Spinal cord (tissue), 10 donors: ENCODE results near the gene FRY. TPM values are rescaled to one million over a fixed set of nuclear protein-coding genes. Genes with fewer than 3 reads are reported as not detected.

ENCODE experiments used
- DNase-seq, 6 donors: peaks; one replicate each; pipeline versions ENCODE4 v3.0.0 to v3.0.0-alpha.2; 2013 to 2015; ENCODE audit warnings: low spot score in 6 of 6, low read depth in 4 of 6
- H3K27ac ChIP-seq: one replicate; pipeline ENCODE4 v1.5.1; 2013; ENCODE audit warnings: low read depth, low read length, control low read depth
- H3K27me3 ChIP-seq: one replicate; pipeline ENCODE4 v1.6.1; 2013; ENCODE audit warnings: low read length; ENCODE audit not compliant: control insufficient read depth, insufficient read depth
- H3K36me3 ChIP-seq: one replicate; pipeline ENCODE4 v1.6.1; 2013; ENCODE audit warnings: low read length; ENCODE audit not compliant: control insufficient read depth, insufficient read depth
- H3K4me1 ChIP-seq: one replicate; pipeline ENCODE4 v1.6.1; 2013; ENCODE audit warnings: low read length; ENCODE audit not compliant: control insufficient read depth, insufficient read depth
- H3K4me3 ChIP-seq: one replicate; pipeline ENCODE4 v1.5.1; 2013; ENCODE audit warnings: low read depth, low read length, control low read depth
- H3K9me3 ChIP-seq: one replicate; pipeline ENCODE4 v1.6.1; 2013; ENCODE audit warnings: low read length; ENCODE audit not compliant: control insufficient read depth, insufficient read depth
- WGBS: methylation state at CpG from one replicate; pipeline ENCODE4 v1.1.5; 2013; ENCODE audit warnings: missing lambda C conversion rate; ENCODE audit not compliant: insufficient coverage; 5-methylcytosine and 5-hydroxymethylcytosine counted together
- polyA plus RNA-seq, 2 donors: library from polyadenylated mRNA; unstranded; fragments of 120-200 nt; gene quantifications; one replicate each; pipeline ENCODE4 v1.2.1, GENCODE V29; 2013; ENCODE audit not compliant: insufficient read length in 2 of 2
- total RNA-seq, 2 donors: library from RNA; depleted of rRNA in 1 of 2; stranded (reverse); fragments of 120-200 nt in 1 of 2; fragments of >200 nt in 1 of 2; gene quantifications; one replicate each; pipeline versions ENCODE4 v1.2.3 to v1.2.4, GENCODE V29; 2013 to 2014
- donor health status: healthy.

FRY gene
- total and polyA plus RNA-seq, 4 donors: 55.9 to 97.8 (median 92.7) TPM

DNA sequence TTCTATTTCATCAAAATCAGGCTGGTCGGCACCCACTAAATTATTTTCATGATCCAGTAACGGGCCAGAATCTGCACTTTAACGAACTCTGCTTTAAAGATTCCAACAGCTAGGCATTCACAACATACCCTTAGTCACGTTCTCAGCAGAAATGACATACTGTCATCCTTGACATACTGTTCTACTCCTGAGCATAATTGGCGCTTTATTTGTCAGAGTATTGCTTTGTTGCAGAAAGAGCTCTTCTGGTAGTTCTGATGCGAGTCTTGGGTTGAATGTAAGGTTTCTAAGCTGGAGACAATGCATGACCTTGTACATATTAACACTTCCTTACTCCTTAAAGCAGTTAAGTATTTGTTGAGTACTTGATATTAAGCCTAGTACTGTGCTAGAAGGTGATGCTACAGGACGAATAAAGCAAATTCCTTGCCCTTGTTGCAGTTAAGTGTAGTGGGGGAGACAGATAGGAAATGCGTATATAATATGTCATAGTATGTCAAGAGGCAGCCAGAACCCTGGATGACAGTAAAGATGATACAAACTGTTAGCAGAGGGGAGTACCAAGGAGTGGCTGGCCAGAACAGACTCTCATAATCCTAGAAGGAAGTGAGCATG, 32.2 kb downstream of the FRY start:
- DNase-seq: no peak
- no peaks in the 10 kb centered on the region for H3K36me3 ChIP-seq
- 68% methylated on average over 5 of the region's 8 CpGs for WGBS
- no peak overlapping the region for H3K4me3 ChIP-seq
- H3K4me1 ChIP-seq: no peaks in the 10 kb centered on the region
- no peaks in the 10 kb centered on the region for H3K27me3 ChIP-seq
- H3K9me3 ChIP-seq: no peaks in the 10 kb centered on the region
- H3K27ac ChIP-seq: no peak overlapping the region

DNA sequence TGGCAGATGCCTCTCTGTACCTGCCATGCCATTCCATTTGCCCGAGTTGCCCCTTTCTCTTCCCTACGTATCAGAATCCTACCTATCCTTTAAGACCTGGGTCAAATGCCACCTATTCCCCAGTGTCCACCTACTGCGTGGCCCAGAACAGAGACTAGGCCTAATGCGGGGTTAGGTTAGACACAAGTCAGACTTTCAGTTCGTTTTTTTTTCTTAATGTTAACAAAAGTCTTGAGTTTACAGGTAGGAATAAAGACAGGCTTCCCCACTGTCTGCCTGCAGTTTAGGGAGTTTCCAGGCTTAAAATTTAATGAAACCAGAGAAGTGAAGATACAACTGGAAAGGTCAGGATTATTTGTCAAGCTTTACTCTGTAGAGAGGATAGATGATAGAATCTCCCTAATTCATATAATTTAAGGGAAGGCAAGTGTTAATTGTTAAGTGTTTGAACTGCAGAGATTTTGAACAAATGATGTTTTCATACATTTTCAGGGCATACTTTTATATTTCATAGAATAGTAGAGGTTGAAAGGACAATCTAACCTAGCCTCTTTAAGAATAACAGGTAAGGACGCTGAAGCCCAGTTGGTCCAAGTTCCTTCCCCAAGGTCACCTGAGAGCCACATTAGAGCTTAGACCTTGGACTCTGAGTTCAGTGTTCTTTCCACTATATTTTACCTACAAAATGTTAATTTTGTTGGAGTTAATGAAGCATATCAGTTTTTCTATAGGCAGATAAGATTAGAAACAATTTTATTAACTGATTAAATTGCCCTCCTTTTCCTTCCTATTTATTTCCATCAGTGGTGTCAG, 35.8 kb downstream of the FRY start:
- WGBS: 87% methylated on average over 2 of the region's 6 CpGs
- Histone ChIP-seq H3K27me3 (no peaks in the 10 kb centered on the region), H3K4me1 (no peaks in the 10 kb centered on the region), H3K4me3 (no peak overlapping the region), H3K36me3 (no peaks in the 10 kb centered on the region), H3K27ac (no peak overlapping the region), H3K9me3 (no peaks in the 10 kb centered on the region)
- no peak for DNase-seq

DNA sequence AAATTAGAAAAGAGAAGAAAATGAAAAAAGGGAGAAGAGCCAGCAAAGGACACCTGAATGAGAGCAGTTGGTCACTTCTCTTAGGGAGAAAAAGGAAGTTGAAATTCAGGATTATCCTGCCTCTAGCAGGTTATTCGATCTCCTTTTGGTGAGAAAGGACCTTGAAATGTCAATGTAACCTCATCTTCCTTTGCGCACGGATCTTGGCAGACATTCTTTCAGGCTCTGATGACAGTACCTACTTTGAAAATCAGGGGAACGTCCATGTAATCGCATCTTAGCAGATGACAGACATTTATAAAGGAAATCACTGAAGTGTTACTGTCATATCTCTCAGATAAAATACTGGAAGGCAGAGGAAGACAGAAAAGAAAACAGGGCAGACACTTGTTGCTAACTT, 36.7 kb downstream of the FRY start:
- H3K9me3 ChIP-seq: no peaks in the 10 kb centered on the region
- DNase-seq: no peak
- no peak overlapping the region for H3K27ac ChIP-seq
- H3K4me3 ChIP-seq: no peak overlapping the region
- no peaks in the 10 kb centered on the region for H3K4me1 ChIP-seq
- H3K36me3 ChIP-seq: no peaks in the 10 kb centered on the region
- H3K27me3 ChIP-seq: no peaks in the 10 kb centered on the region
- 82% methylated on average over 5 of the region's 5 CpGs for WGBS

DNA sequence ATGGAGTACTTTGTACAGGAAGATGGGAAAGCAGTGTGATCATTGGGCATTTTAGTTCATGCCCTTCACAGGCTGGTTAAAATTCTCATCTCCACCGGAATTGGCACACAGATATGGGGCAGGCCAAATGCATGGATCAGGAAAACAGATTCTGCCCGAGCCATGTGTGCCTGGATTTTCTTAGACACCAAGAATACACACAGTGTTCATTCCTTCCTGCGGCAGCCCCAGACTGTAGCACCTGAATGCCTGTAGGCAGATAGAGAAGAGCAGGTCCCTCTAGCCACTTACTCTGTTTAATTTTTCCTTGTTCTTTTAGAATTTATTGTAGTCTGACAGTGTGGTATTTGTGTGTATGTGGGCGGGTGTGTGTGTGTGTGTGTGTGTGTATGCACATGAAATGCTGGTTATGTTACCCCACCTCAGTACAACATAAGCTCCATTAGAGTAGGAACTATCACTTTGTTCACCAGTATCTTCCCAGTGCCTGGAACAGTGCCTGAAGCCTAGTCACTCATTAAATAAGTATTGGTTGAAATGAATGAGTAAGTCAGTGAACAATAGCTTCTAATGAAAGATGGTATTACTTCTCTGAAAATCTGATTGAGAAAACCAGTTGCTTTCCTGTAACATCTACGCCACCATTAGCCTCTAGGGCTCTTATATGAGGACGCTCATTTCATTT, 41.7 kb downstream of the FRY start:
- Histone ChIP-seq H3K4me3 (no peak overlapping the region), H3K4me1 (no peaks in the 10 kb centered on the region), H3K9me3 (no peaks in the 10 kb centered on the region), H3K36me3 (no peaks in the 10 kb centered on the region), H3K27ac (no peak overlapping the region), H3K27me3 (no peaks in the 10 kb centered on the region)
- no CpG with 5 or more reads among the region's 6 CpGs for WGBS
- DNase-seq: no peak

DNA sequence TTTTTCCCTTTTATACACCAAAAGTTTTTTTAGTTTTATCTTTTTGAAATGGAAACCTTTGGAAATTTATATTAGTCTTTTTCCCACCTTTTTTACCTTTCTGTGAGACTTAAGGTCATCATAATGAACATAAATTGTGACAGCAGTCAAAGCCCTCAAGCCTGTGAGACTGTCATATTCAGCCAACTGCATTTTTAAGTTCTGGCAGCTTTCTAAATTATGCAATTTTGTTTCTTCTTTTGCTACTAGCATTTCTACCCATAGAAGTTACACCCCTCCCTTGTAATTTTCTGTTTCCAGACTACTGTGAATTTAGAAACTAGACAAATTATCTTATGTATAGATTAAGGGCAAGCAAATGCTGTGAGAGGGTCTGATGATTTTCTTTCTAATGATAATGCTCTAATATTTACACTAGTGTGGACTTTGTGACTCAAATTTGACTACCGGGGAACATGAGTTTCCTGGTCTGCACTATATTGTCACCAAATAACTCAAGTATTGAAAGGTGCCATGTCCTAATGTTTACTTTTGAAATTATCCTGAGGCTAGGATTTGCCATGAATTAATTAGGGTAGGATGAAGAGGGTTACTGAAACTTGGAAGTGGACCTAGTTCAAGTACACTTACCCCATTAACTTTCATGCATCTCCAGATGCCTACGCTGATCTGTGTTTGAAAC, 43.7 kb downstream of the FRY start:
- Histone ChIP-seq H3K27ac (no peak overlapping the region), H3K9me3 (no peaks in the 10 kb centered on the region), H3K36me3 (no peaks in the 10 kb centered on the region), H3K4me1 (no peaks in the 10 kb centered on the region), H3K4me3 (no peak overlapping the region), H3K27me3 (no peaks in the 10 kb centered on the region)
- WGBS: no CpG with 5 or more reads among the region's 2 CpGs
- no peak for DNase-seq

DNA sequence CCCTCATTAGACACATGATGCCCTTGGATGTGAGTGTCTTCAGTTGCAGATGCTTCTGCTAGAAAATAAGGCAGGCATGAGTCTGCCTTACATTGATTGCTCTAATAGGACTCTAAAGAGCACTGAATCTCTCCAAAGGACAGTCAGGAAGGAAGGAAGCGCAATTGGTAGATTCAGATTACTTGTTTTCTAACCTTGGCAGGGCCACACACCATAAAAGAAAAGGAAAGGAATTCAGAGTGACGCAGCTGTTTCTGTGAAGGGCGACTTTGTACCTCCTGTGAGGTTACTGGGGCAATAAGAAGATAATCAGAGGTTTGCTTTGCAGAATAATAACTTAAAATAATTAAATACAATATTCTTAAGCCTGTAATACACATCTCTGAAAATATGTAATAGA, 48.0 kb downstream of the FRY start:
- no peaks in the 10 kb centered on the region for H3K4me1 ChIP-seq
- peak in 1 of 6 donors; percentile 27 for DNase-seq
- H3K9me3 ChIP-seq: no peaks in the 10 kb centered on the region
- no peak overlapping the region for H3K27ac ChIP-seq
- H3K36me3 ChIP-seq: no peaks in the 10 kb centered on the region
- H3K4me3 ChIP-seq: no peak overlapping the region
- WGBS: 33% methylated on average over 1 of the region's 3 CpGs
- H3K27me3 ChIP-seq: no peaks in the 10 kb centered on the region

DNA sequence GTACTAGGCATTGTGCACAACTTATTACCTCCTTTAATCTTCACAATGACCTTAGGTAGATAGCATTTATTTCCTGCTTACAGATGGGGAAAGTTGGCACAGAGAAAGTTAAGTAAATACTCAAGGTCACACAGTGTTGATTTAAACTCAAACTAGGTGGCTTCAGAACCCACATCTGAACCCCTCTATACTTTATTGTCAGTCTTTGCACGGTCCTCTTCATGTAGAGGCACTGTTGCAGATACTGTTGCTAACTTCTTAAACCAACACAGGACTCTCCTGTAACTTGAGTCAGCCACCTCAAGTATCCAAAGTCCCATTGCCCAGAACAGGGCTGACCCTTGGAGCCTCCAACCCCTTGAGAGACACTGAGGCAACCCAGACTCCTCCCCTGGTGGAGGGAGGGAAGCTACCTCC, 48.8 kb downstream of the FRY start:
- no peaks in the 10 kb centered on the region for H3K27me3 ChIP-seq
- DNase-seq: no peak
- H3K4me3 ChIP-seq: no peak overlapping the region
- no peak overlapping the region for H3K27ac ChIP-seq
- no peaks in the 10 kb centered on the region for H3K9me3 ChIP-seq
- no peaks in the 10 kb centered on the region for H3K36me3 ChIP-seq
- WGBS: 100% methylated on average over 1 of the region's 1 CpG
- H3K4me1 ChIP-seq: no peaks in the 10 kb centered on the region

DNA sequence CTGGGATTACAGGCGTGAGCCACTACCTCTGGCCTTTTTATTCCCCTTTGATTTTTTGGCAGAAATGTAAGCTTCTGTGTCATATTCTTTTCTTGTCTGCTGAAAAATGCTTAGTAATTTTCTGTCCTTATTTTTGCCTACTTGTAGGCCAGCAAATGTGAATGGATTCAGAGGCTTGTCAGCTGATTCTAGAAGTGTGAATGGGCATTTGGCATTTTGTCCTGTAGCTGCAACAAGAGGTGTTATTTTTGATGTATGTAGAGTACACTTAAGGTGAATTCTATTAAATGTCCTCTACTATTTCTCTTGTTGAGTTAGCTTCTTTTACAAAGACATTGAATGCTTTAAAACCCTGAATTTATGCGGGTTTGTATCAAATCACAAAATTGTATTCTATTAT, 50.0 kb downstream of the FRY start:
- WGBS: no CpG with 5 or more reads among the region's 2 CpGs
- Histone ChIP-seq H3K9me3 (no peaks in the 10 kb centered on the region), H3K27me3 (no peaks in the 10 kb centered on the region), H3K4me3 (no peak overlapping the region), H3K27ac (no peak overlapping the region), H3K4me1 (no peaks in the 10 kb centered on the region), H3K36me3 (no peaks in the 10 kb centered on the region)
- no peak for DNase-seq

DNA sequence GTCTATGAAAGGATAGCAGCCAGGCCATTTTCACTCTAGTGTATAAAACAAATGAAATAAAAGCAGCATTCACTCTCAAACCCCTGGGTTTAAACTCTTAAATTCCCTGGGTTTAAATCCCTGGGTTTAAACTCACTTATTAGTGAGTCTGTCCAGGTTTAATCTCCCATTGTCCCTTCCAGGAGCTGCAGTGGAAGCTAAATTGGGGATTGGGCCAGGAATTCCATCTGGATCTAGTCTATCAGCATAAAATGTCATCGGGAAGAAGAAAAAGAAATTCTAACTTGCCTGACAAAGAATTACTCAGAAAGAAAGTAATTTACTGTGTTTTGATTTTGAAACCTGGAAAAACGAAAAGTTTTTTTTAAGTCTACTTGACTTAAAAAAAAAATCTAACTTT, 54.8 kb downstream of the FRY start:
- no peaks in the 10 kb centered on the region for H3K4me1 ChIP-seq
- H3K4me3 ChIP-seq: no peak overlapping the region
- peak in 1 of 6 donors; percentile 23 for DNase-seq
- no peaks in the 10 kb centered on the region for H3K9me3 ChIP-seq
- no peak overlapping the region for H3K27ac ChIP-seq
- no CpG with 5 or more reads among the region's 2 CpGs for WGBS
- H3K27me3 ChIP-seq: no peaks in the 10 kb centered on the region
- no peaks in the 10 kb centered on the region for H3K36me3 ChIP-seq
